RPMI8226 (cell line): ENCODE measurements around the gene S100A6.

Source experiments
- DNase-seq: peaks from one replicate; pipeline ENCODE4 v3.0.0-alpha.2; 2015

Gene S100A6

DNA sequence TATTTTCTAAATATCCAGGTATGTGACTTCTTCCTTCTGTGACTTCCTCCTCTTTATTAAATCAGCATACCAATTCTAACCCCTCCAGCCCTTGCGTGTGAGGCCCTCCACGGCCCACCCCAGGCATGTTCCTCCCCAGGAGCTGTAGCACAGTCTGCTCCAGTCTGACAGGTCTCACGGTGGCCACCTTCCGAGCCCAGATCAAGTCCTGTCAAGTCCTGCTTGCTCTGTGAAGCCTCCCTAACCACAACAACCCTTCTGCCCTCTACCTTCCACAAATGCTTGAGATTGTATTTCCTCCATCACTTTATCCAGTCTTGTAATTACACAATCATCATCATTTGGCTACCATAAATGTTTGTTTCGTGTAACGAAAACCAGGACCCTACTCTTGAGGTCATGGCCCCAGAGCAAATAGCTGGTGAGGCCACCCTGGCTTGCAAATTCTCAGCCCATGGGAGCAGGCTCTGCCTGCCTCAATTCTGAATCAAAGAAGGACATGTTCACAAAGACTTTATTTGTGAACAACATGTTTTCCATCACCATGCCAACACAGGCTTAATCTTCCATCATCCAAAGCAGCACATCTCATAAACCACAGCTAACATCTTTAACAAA is 42.3 kb downstream of the S100A6 start:
- DNase-seq: no peak

DNA sequence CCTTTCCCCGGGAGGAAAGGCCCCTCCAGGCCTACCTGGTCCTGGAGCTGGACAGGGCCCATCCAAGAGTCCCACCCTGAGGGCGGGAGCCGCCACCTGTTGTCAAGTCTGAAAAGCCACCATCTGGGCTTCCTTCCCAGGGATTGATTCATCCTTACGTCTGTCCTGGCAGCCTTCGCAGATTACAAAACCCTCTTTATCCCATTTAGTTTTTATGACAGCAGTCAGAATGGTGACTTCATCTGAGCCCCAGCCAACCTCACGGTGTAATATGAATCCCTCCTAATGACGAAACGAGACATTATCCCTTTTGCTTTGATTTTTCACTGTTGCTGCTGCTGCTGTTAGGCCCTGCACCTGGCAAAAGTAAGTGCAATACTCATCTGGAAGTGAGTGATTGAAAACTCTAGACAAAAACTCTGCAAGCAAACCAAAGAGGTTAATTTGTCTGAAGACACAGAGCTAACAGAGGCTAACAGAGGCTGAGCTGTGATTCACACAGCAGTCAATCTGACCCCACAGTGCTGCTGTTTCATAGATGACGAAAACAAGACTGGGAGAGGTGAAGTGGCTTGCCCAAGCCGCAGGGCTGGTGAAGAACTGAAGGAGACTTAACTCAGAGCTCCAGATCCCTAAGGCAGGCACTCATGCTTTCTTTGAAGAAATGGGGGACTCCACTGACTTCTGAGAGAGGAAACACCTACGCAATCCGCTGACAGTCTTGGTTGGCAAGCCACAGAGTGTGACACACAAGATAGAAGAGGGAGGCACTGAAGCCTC is 45.3 kb downstream of the S100A6 start:
- no peak for DNase-seq

DNA sequence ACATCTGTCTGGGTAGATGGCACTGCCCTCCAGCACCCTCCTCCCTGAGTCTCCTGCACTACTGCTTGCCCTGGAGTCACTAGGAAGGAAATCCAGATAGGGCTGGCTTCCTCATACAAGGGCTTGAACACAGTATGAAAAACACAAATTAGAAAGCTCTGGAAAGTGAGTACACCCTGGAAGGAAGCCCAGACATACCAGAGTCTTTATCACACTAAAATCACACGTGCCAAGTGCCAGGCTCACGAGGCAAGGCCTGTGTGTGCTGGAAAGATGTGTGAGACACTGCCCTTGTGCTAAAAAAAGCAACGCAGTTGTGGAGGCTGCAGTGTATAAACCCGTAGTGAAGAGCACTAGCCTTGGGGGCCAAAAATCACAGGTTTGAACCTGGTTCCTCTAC is 47.1 kb downstream of the S100A6 start:
- DNase-seq: no peak

DNA sequence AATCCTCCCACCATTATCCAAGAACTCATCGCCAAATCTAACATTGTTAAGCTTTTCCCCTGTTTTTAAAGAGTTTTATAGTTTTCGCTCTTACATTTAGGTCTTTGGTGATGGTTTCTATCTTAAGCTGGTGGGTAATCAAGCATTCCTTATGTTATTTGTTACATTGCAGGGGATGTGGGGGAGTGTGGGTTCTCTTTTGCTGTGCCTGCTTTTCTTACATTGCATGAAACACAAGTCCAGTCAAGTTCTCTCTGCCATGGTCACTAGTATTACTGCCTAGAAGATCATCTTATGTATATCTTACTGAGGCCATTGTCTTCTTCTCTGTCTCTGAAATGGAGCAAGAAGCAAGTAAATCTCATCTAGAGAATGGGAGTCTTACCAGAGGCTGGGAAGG is 48.1 kb downstream of the S100A6 start:
- no peak for DNase-seq

DNA sequence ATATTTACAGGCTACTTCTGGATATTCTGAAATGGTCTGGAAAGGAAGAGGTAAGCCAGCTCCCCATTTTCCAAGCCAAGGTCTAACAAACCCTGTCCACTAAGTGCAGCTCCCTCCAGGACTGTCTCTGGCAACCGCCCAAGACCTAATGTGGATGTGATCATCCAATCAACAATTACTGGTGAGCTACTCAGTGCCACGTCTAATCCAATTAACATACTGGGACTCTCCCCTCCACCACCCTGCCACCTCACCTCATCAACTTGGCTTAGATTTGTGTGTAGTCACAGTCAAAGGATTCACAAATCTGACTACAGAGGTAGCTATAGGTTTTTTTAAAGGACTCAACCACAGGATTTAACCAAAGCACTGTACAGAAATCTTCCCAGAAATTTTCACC is 49.9 kb downstream of the S100A6 start:
- no peak for DNase-seq
